Measurements from ENCODE around the gene FKBP6. TPM values are rescaled to one million over a fixed set of nuclear protein-coding genes. Genes with fewer than 3 reads are reported as not detected.
"Not testable (repeated sequence)": the region's sequence is repeated elsewhere in the genome, so short reads cannot be mapped to it uniquely, and the experiment has no call there.

Gene FKBP6
- total RNA-seq, 2 experiments from 2014 or later = not detected

DNA sequence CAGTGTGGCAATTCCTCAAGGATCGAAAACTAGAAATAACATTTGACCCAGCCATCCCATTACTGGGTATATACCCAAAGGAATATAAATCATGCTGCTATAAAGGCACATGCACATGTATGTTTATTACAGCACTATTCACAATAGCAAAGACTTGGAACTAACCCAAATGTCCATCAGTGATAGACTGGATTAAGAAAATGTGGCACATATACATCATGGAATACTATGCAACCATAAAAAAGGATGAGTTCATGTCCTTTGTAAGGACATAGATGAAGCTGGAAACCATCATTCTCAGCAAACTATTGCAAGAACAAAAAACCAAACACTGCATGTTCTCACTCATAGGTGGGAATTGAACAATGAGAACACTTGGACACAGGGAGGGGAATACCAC, 32.6 kb downstream of the FKBP6 start:
- ATAC-seq; H3K36me3 Mint-ChIP-seq (ENCODE audit: low read depth); H3K9me3 Mint-ChIP-seq (ENCODE audit: low read depth); H3K27me3 Mint-ChIP-seq; CTCF ChIA-PET; H3K4me3 Mint-ChIP-seq; intact Hi-C loops (cut with DNase I, micrococcal nuclease); H3K4me1 Mint-ChIP-seq; DNase-seq; POLR2A ChIA-PET; H3K27ac Mint-ChIP-seq: not testable (repeated sequence)

DNA sequence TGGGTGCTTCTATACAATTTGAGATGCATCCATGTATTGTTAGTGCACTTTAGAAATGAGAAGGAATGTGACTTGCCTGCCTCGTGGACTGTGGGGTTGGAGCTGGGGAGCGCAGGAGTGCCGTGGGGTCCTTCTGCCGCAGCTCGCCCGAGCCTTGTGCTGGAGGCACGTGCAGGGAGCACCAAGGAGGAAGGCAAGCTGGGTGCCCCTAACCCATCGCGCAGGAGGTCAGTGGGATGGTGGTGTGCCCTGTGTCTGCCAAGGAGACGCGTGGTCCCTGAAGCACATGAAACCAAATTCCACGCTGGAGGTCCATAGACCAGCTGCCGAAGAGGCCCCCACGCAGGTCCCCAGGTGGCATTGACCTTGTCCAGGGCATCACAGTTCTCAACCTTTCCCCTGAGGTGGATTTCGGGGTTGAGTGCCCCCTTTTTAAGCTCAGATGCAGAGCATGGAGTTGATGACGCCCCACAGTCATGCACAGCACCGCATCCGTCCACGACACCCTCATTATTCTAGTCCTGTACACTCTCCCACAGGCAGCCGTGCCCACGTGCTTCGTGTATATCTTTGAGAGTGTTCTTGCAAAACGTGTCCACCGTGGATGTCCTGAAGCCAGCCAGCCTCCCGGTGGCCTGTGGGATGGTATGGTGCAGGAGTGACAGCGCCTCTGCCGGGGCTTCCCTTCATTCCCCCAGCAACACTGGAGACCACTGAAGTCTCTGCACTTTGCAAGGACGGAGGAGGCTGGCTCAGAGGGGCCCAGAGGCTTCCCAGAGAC, 35.5 kb downstream of the FKBP6 start:
- DNase-seq (no peak), ATAC-seq (no peak)
- intact Hi-C loops (cut with DNase I, micrococcal nuclease) = no loop called here
- Mint-ChIP-seq H3K4me3 (no peak overlapping the region), H3K4me1 (peaks cover under 1% of the 10 kb centered on the region), H3K27me3 (peaks cover 3% of the 10 kb centered on the region), H3K27ac (no peak overlapping the region), H3K36me3 (ENCODE audit: low read depth) (no peaks in the 10 kb centered on the region), H3K9me3 (ENCODE audit: low read depth) (no peaks in the 10 kb centered on the region)
- CTCF ChIA-PET = interaction anchor here (1.5 kb wide), 1 partner anchor 88 kb away, joined by 3 read pairs; no protein-coding TSS in a partner anchor
- POLR2A ChIA-PET = no interaction called here

- ATAC-seq (no peak), DNase-seq (no peak)
- intact Hi-C loops (cut with DNase I, micrococcal nuclease) = no loop called here
- H3K4me1 Mint-ChIP-seq = no peaks in the 10 kb centered on the region
- H3K4me3 Mint-ChIP-seq = no peak overlapping the region
- H3K9me3 Mint-ChIP-seq (ENCODE audit: low read depth) = no peaks in the 10 kb centered on the region
- H3K36me3 Mint-ChIP-seq (ENCODE audit: low read depth) = no peaks in the 10 kb centered on the region
- CTCF ChIA-PET = interaction anchor here (1.5 kb wide), 1 partner anchor 87 kb away, joined by 3 read pairs; no protein-coding TSS in a partner anchor
- POLR2A ChIA-PET = no interaction called here
- H3K27ac Mint-ChIP-seq = no peak overlapping the region
- peaks cover 3% of the 10 kb centered on the region for H3K27me3 Mint-ChIP-seq
These were observed 36.2 kb downstream of the FKBP6 start for GRCh38 chr7:73364006-73364728.

GRCh38 chr7:73366127-73366526, 38.2 kb downstream of the FKBP6 start:
- no peaks in the 10 kb centered on the region for H3K4me1 Mint-ChIP-seq
- CTCF ChIA-PET = no interaction called here
- intact Hi-C loops (cut with DNase I, micrococcal nuclease) = no loop called here

DNA sequence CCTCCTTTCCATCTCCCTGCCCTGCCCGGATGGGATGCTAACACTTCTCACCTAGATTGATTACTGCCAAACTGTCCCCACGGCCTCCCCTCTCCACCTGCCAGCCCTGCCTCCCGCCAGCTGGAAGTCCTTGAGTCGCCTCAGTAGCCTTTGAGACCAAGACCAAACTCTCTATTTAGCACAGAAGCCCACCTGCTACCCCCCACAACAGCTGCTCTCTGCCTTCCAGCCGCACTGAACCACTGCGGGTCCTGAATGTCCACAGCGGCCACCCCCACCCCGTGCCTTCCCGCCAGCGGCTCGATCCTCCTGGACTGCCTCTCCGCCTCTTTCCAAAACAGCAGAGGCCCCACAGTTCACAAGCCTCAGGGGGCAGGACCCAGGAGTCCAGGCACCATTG, 39.0 kb downstream of the FKBP6 start:
- Mint-ChIP-seq H3K27ac (no peak overlapping the region), H3K4me1 (no peaks in the 10 kb centered on the region), H3K27me3 (no peaks in the 10 kb centered on the region), H3K9me3 (ENCODE audit: low read depth) (no peaks in the 10 kb centered on the region), H3K36me3 (ENCODE audit: low read depth) (no peaks in the 10 kb centered on the region), H3K4me3 (no peak overlapping the region)
- DNase-seq (no peak), ATAC-seq (no peak)
- intact Hi-C loops (cut with DNase I, micrococcal nuclease) = no loop called here
- CTCF ChIA-PET = no interaction called here
- POLR2A ChIA-PET = interaction anchor here (0.6 kb wide), 1 partner anchor 16 kb away, joined by 3 read pairs; no protein-coding TSS in a partner anchor

More at GRCh38 chr7:73366127-73366526, 38.2 kb downstream of the FKBP6 start:
- POLR2A ChIA-PET = no interaction called here
- Mint-ChIP-seq H3K27me3 (no peaks in the 10 kb centered on the region), H3K36me3 (ENCODE audit: low read depth) (no peaks in the 10 kb centered on the region), H3K9me3 (ENCODE audit: low read depth) (no peaks in the 10 kb centered on the region), H3K27ac (no peak overlapping the region), H3K4me3 (no peak overlapping the region)
- ATAC-seq (no peak), DNase-seq (no peak)

DNA sequence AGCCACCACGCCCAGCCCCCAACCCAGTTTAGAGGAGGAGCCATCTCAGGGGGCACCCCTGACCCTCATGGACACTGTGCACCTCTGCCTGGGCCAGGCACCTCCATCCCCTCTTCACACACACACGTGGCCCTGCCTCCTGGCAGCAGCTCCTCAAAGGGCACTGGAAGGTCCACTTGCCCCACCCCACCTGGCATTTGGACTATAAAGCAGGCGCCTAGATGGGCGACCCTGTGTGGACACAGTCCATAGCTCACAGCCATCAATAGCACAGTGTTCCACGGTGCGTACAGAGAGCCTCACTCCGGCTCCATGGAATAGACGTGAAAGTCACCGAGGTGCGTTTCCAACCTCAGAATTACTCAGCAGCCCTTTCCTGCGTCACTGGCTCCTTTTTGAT, 41.0 kb downstream of the FKBP6 start:
- H3K4me1 Mint-ChIP-seq = no peaks in the 10 kb centered on the region
- no peak overlapping the region for H3K4me3 Mint-ChIP-seq
- H3K27me3 Mint-ChIP-seq = no peaks in the 10 kb centered on the region
- no peaks in the 10 kb centered on the region for H3K9me3 Mint-ChIP-seq (ENCODE audit: low read depth)
- ATAC-seq (no peak), DNase-seq (no peak)
- no peak overlapping the region for H3K27ac Mint-ChIP-seq
- intact Hi-C loops (cut with DNase I, micrococcal nuclease) = no loop called here
- POLR2A ChIA-PET = no interaction called here
- CTCF ChIA-PET = no interaction called here
- no peaks in the 10 kb centered on the region for H3K36me3 Mint-ChIP-seq (ENCODE audit: low read depth)

GRCh38 chr7:73369622-73370021, 41.7 kb downstream of the FKBP6 start:
- no peak for DNase-seq
- no peaks in the 10 kb centered on the region for H3K9me3 Mint-ChIP-seq (ENCODE audit: low read depth)
- no peaks in the 10 kb centered on the region for H3K36me3 Mint-ChIP-seq (ENCODE audit: low read depth)
- H3K4me3 Mint-ChIP-seq = no peak overlapping the region
- POLR2A ChIA-PET = no interaction called here
- H3K27ac Mint-ChIP-seq = no peak overlapping the region
- CTCF ChIA-PET = no interaction called here
- H3K4me1 Mint-ChIP-seq = no peaks in the 10 kb centered on the region
- intact Hi-C loops (cut with DNase I, micrococcal nuclease) = no loop called here
- ATAC-seq = no peak
- H3K27me3 Mint-ChIP-seq = no peaks in the 10 kb centered on the region

DNA sequence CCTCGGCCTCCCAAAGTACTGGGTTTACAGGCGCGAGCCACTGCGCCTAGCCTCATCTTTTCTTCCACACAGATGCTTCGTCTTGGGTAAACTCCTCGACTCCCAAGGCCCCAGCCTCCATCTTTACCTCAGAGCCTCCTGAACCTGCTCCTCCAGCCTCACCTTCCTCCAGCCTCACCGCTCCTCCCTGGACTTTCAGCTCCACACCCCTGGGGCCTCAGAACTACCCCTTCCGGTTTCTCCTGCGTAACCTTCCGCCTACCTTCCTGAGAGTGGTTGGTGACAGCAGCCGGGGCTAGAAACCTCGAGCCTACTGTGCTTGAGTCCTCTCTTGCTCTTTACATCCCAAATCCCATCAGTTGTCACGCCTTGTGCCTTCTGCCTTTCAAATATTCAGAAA, 45.8 kb downstream of the FKBP6 start:
- Mint-ChIP-seq H3K27ac (no peak overlapping the region), H3K9me3 (ENCODE audit: low read depth) (no peaks in the 10 kb centered on the region), H3K4me3 (no peak overlapping the region), H3K36me3 (ENCODE audit: low read depth) (no peaks in the 10 kb centered on the region), H3K4me1 (no peaks in the 10 kb centered on the region), H3K27me3 (peaks cover 13% of the 10 kb centered on the region)
- ATAC-seq (no peak), DNase-seq (no peak)
- intact Hi-C loops (cut with DNase I, micrococcal nuclease) = no loop called here
- ChIA-PET POLR2A (no interaction called here), CTCF (no interaction called here)

- H3K27me3 Mint-ChIP-seq = peaks cover 16% of the 10 kb centered on the region
- CTCF ChIA-PET; POLR2A ChIA-PET; H3K4me1 Mint-ChIP-seq; H3K27ac Mint-ChIP-seq; H3K9me3 Mint-ChIP-seq (ENCODE audit: low read depth); intact Hi-C loops (cut with DNase I, micrococcal nuclease); H3K4me3 Mint-ChIP-seq; DNase-seq; H3K36me3 Mint-ChIP-seq (ENCODE audit: low read depth); ATAC-seq: not testable (repeated sequence)
These were observed 48.3 kb downstream of the FKBP6 start for GRCh38 chr7:73376262-73376661.

- Mint-ChIP-seq H3K9me3 (ENCODE audit: low read depth) (no peaks in the 10 kb centered on the region), H3K27ac (no peak overlapping the region), H3K4me3 (no peak overlapping the region), H3K36me3 (ENCODE audit: low read depth) (no peaks in the 10 kb centered on the region), H3K27me3 (peaks cover 16% of the 10 kb centered on the region), H3K4me1 (no peaks in the 10 kb centered on the region)
- POLR2A ChIA-PET = no interaction called here
- no peak for ATAC-seq
- DNase-seq = no peak
- intact Hi-C loops (cut with DNase I, micrococcal nuclease) = no loop called here
- CTCF ChIA-PET = no interaction called here
These were observed 48.9 kb downstream of the FKBP6 start for GRCh38 chr7:73376671-73377412.

DNA sequence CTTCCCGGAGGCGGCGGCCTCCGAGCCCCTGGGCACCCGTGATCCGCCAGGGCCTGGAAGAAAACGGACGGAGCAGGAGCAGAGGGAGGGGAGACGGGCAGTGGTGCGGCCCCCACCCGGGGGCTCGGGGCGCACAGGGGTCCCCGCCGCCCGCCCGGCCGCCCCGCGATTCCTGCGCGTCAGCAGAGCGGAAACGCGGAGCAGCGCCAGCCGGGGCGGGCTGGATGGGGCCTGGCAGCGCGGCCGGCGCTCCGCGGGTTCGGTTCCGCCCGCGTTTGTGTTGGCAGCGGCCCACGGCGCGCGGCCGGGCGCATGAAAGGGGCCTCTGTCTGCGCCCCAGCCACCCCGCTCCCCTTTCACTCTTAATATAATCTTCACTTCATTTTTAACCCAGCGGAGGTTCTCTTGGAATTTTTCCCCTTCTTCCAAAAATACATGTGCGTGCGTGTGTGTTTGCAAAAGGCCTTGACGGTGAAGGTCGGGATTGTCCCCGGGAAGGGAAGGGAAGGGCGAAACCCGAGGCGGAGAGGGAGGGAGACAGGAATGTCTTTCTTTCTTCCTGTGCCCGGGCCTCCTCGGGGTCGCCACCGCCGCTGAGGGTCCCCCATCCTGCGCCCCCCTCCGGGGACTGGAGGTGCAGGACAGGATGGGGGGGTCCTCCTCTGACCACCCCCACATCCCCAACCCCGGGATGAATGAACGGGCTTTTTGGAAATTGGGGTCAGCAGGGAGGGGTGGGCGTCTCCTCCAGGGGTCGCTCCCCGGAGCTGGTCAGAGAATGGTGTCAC, 49.6 kb downstream of the FKBP6 start:
- H3K27ac Mint-ChIP-seq; H3K4me3 Mint-ChIP-seq; CTCF ChIA-PET; POLR2A ChIA-PET; H3K36me3 Mint-ChIP-seq (ENCODE audit: low read depth); H3K4me1 Mint-ChIP-seq; H3K9me3 Mint-ChIP-seq (ENCODE audit: low read depth); DNase-seq; intact Hi-C loops (cut with DNase I, micrococcal nuclease); ATAC-seq: not testable (repeated sequence)
- peaks cover 16% of the 10 kb centered on the region for H3K27me3 Mint-ChIP-seq
